ENCODE results near the gene DHX35.
"Not testable (repeated sequence)": the region's sequence is repeated elsewhere in the genome, so short reads cannot be mapped to it uniquely, and the experiment has no call there.

DHX35 gene

GRCh38 chr20:38982291-38982690 lies 20.1 kb downstream of the DHX35 start:
- no peak for DNase-seq

- no peak for DNase-seq
Observed at GRCh38 chr20:38985060-38985459, 22.9 kb downstream of the DHX35 start.

- DNase-seq: no peak
Observed at GRCh38 chr20:38985603-38986170, 23.5 kb downstream of the DHX35 start.

- no peak for DNase-seq
Observed at GRCh38 chr20:38986663-38987062, 24.5 kb downstream of the DHX35 start.

- no peak for DNase-seq
Observed at GRCh38 chr20:38987777-38988176, 25.6 kb downstream of the DHX35 start.

GRCh38 chr20:38990728-38991127 lies 28.6 kb downstream of the DHX35 start:
- no peak for DNase-seq

- DNase-seq: no peak
Observed at GRCh38 chr20:38991814-38992704, 29.9 kb downstream of the DHX35 start.

GRCh38 chr20:38995536-38996044 lies 33.4 kb downstream of the DHX35 start:
- no peak for DNase-seq

- DNase-seq: not testable (repeated sequence)
Observed at GRCh38 chr20:38996866-38997265, 34.7 kb downstream of the DHX35 start.

GRCh38 chr20:38997622-38998021 lies 35.5 kb downstream of the DHX35 start:
- peak; percentile 85 for DNase-seq

- no peak for DNase-seq
Observed at GRCh38 chr20:38999217-38999616, 37.1 kb downstream of the DHX35 start.

GRCh38 chr20:38999965-39000910 lies 38.1 kb downstream of the DHX35 start:
- no peak for DNase-seq

GRCh38 chr20:39004508-39004907 lies 42.4 kb downstream of the DHX35 start:
- DNase-seq: no peak

GRCh38 chr20:39009348-39009747 lies 47.2 kb downstream of the DHX35 start:
- DNase-seq: no peak

- no peak for DNase-seq
Observed at GRCh38 chr20:39010496-39010895, 48.4 kb downstream of the DHX35 start.

GRCh38 chr20:39013662-39014109 lies 51.5 kb downstream of the DHX35 start:
- DNase-seq: no peak

- DNase-seq: no peak
Observed at GRCh38 chr20:39016041-39016440, 53.9 kb downstream of the DHX35 start.

GRCh38 chr20:39016506-39016905 lies 54.4 kb downstream of the DHX35 start:
- DNase-seq: no peak

GRCh38 chr20:39019027-39019426 lies 56.9 kb downstream of the DHX35 start:
- DNase-seq: no peak

GRCh38 chr20:39019805-39020325 lies 57.7 kb downstream of the DHX35 start:
- peak; percentile 48 for DNase-seq

GRCh38 chr20:39021748-39022147 lies 59.6 kb downstream of the DHX35 start:
- DNase-seq: peak; percentile 33

- peak; percentile 36 for DNase-seq
Observed at GRCh38 chr20:39025883-39026282, 63.7 kb downstream of the DHX35 start.

GRCh38 chr20:39029364-39029763 lies 67.2 kb downstream of the DHX35 start:
- no peak for DNase-seq

Data from stimulated activated CD8-positive, alpha-beta memory T cell treated with anti-CD3 and anti-CD28 coated beads, Interleukin-4, amount 100 ng/mL, for 48 hours (primary cell).